PC-9 (cell line): ENCODE data around the gene CBX2. TPM values are rescaled to one million over a fixed set of nuclear protein-coding genes. Genes with fewer than 3 reads are reported as not detected.

Experiments
- BruUV-seq: library from RNA; stranded (reverse); fragments of 400-500 nt; replicated peaks from 2 replicates; lab custom pipeline; 2021; lab: Mats Ljungman, UMichigan
- CTCF ChIA-PET: fragments of 300-600 bp; sonication (Branson Sonifier 250); formaldehyde crosslinking; loops from one replicate; lab custom pipeline; 2022; ENCODE audit warnings: antibody characterized with exemption; lab: Charles Lee
- POLR2A ChIA-PET: fragments of 300-600 bp; sonication (Branson Sonifier 250); formaldehyde crosslinking; loops from one replicate; lab custom pipeline; 2022; ENCODE audit warnings: antibody characterized with exemption; ENCODE audit not compliant: unreplicated experiment; lab: Charles Lee
- DNase-seq, 2 experiments: peaks; one replicate each; pipeline versions ENCODE4 v3.0.0 to v3.0.0-alpha.2; 2015 to 2022; ENCODE audit warnings: mixed read lengths in 1 of 2
- H2AFZ ChIP-seq: fragments of 200-600 bp; sonication (generic); 2 replicates; pipeline ENCODE4 v1.8.1; 2017; ENCODE audit warnings: antibody characterized with exemption
- H3F3A ChIP-seq: fragments of 200-600 bp; sonication (generic); 2 replicates; pipeline ENCODE4 v1.8.1; 2017; ENCODE audit warnings: antibody characterized with exemption, mild to moderate bottlenecking, low read depth; ENCODE audit not compliant: insufficient read depth
- H3K27ac ChIP-seq: fragments of 200-600 bp; sonication (generic); 2 replicates; pipeline ENCODE4 v1.6.1; 2016; ENCODE audit warnings: mixed run types
- H3K27me3 ChIP-seq: fragments of 200-600 bp; sonication (generic); 2 replicates; pipeline ENCODE4 v1.6.1; 2016; ENCODE audit warnings: low read depth, mixed run types; ENCODE audit not compliant: insufficient read depth
- H3K36me3 ChIP-seq: fragments of 200-600 bp; sonication (generic); 2 replicates; pipeline ENCODE4 v1.6.1; 2016; ENCODE audit warnings: low read depth, mixed run types
- H3K4me1 ChIP-seq: fragments of 200-600 bp; sonication (generic); replicated peaks from 2 replicates; pipeline ENCODE4 v1.6.1; 2016; ENCODE audit warnings: mixed run types; ENCODE audit not compliant: insufficient read depth
- H3K4me2 ChIP-seq: fragments of 200-600 bp; sonication (generic); 2 replicates; pipeline ENCODE4 v1.6.1; 2017; ENCODE audit warnings: mixed run types
- H3K4me3 ChIP-seq: fragments of 200-600 bp; sonication (generic); 2 replicates; pipeline ENCODE4 v1.6.1; 2016; ENCODE audit warnings: mixed run types
- H3K79me2 ChIP-seq: fragments of 200-600 bp; sonication (generic); 2 replicates; pipeline ENCODE4 v1.6.1; 2017; ENCODE audit warnings: low read depth, mixed run types
- H3K9me2 ChIP-seq: fragments of 200-600 bp; sonication (generic); 2 replicates; pipeline ENCODE4 v1.8.1; 2017; ENCODE audit warnings: mild to moderate bottlenecking; ENCODE audit not compliant: insufficient read depth
- H3K9me3 ChIP-seq: fragments of 200-600 bp; sonication (generic); 2 replicates; pipeline ENCODE4 v1.8.1; 2016; ENCODE audit warnings: low read depth; ENCODE audit not compliant: insufficient read depth
- H4K20me1 ChIP-seq: fragments of 200-600 bp; sonication (generic); 2 replicates; pipeline ENCODE4 v1.8.1; 2017; ENCODE audit not compliant: insufficient read depth
- EZH2 ChIP-seq: fragments of 200-600 bp; sonication (generic); IDR thresholded peaks from 2 replicates; pipeline ENCODE4 v1.8.0; 2017; ENCODE audit warnings: antibody characterized with exemption, low read depth
- intact Hi-C: fragments of 100-400 bp; cut with micrococcal nuclease; formaldehyde crosslinking; loops from one replicate; pipeline ENCODE4 v1.10.0; 2022; ENCODE audit not compliant: unreplicated experiment
- total RNA-seq: library from RNA; stranded (reverse); gene quantifications from 2 replicates; pipeline ENCODE4 v1.2.3, GENCODE V29; 2021
- TF ChIP-seq, protein P1 (sequence below): fragments of 200-600 bp; sonication (generic); conservative IDR thresholded peaks from 2 replicates; pipeline ENCODE4 v1.6.1; 2017; ENCODE audit warnings: mixed run types, antibody characterized with exemption, mild to moderate bottlenecking, moderate library complexity

Gene CBX2
- total RNA-seq, 1 experiment from 2014 or later, result 32.6 TPM

DNA sequence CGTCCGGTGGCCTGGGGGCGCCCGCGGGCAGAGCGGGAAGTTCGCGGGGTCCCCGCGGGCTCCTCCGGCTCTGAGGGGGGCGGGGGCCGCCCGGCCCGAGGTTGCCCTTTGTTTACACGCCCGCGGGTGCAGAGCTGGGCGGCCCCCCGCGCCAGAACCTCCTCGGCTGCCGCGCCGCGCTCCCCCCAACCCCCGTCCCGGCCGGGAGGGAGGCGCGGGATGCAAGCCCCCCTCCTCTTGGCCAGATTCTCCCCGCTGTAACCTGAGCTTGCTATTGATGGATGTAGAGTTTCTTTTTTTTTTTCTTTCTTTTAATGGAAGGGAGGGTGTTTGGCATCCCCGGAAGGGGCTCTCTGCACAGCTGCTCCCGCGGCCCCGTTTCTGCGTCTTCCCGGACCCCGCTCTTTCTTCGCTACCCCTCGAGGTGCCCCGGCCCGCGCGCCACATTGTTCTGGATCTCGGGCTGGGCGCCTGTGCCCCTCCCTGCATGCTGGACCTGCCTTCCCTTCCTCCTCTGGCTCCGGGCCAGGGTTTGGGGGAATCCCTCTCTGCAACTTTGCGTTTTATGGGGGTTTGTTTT, 646 bp downstream of the CBX2 start:
- CTCF ChIA-PET, result interaction anchor here (0.6 to 1.2 kb wide), 2 partner anchors 67 to 137 kb away, joined by 3 to 5 read pairs; no protein-coding TSS in a partner anchor
- Histone ChIP-seq H3K79me2 (peaks cover 16% of the 10 kb centered on the region; the same call in 1 of the 2 replicates), H3K9me2 (no peaks in the 10 kb centered on the region), H3K36me3 (no peaks in the 10 kb centered on the region), H3K4me1 (peaks cover 19% of the 10 kb centered on the region), H3K4me3 (peak overlapping the region; percentile 66), H4K20me1 (no peaks in the 10 kb centered on the region), H3K27ac (no peak overlapping the region), H3K27me3 (no peaks in the 10 kb centered on the region), H3F3A (peaks cover 7% of the 10 kb centered on the region; the same call in 1 of the 2 replicates), H2AFZ (no peak overlapping the region), H3K4me2 (peak overlapping the region; percentile 87), H3K9me3 (no peaks in the 10 kb centered on the region)
- intact Hi-C loops, result no loop called here
- TF ChIP-seq, protein P1, sequence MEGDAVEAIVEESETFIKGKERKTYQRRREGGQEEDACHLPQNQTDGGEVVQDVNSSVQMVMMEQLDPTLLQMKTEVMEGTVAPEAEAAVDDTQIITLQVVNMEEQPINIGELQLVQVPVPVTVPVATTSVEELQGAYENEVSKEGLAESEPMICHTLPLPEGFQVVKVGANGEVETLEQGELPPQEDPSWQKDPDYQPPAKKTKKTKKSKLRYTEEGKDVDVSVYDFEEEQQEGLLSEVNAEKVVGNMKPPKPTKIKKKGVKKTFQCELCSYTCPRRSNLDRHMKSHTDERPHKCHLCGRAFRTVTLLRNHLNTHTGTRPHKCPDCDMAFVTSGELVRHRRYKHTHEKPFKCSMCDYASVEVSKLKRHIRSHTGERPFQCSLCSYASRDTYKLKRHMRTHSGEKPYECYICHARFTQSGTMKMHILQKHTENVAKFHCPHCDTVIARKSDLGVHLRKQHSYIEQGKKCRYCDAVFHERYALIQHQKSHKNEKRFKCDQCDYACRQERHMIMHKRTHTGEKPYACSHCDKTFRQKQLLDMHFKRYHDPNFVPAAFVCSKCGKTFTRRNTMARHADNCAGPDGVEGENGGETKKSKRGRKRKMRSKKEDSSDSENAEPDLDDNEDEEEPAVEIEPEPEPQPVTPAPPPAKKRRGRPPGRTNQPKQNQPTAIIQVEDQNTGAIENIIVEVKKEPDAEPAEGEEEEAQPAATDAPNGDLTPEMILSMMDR, result no peak
- TF ChIP-seq EZH2, result no peak
- POLR2A ChIA-PET, result interaction anchor here (0.6 kb wide), 2 partner anchors 22 to 938 kb away, joined by 3 to 4 read pairs; partner anchors contain the start of gene USP36
- no TSS peak for BruUV-seq
- DNase-seq, result peak in 1 of 2 experiments; percentile 18

DNA sequence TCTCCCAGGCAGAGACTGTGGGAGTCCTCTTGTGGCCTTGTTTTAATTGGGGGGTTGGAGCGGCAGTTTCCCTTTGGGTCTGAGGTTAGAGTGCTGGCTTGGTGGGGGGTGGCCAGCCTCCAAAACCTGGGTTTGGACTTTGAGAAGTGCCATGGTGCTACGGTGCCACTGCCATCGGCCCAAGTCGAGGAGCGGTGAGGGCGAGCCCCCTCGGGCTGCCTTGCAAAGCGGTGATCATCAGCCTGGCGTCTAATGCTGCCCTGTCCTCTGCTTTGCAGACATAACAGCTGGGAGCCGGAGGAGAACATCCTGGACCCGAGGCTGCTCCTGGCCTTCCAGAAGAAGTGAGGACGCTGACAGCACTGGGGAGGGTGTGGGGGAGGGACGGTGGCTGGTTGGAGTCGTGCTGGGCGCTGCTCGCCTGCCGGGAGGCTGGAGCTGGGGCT, 1.2 kb downstream of the CBX2 start:
- H3K27me3 ChIP-seq, result no peaks in the 10 kb centered on the region
- no peak overlapping the region for H3K27ac ChIP-seq
- intact Hi-C loops, result no loop called here
- TF ChIP-seq, protein P1, result no peak
- no peak for TF ChIP-seq EZH2
- peak overlapping the region; percentile 87 for H3K4me2 ChIP-seq
- DNase-seq, result no peak
- BruUV-seq, result TSS peak; percentile 38
- H3F3A ChIP-seq, result peaks cover 7% of the 10 kb centered on the region; the same call in 1 of the 2 replicates
- H3K36me3 ChIP-seq, result no peaks in the 10 kb centered on the region
- peak overlapping the region; percentile 66; the same call in 1 of the 2 replicates for H3K4me3 ChIP-seq
- peaks cover 19% of the 10 kb centered on the region for H3K4me1 ChIP-seq
- H2AFZ ChIP-seq, result no peak overlapping the region
- H3K9me3 ChIP-seq, result no peaks in the 10 kb centered on the region
- CTCF ChIA-PET, result interaction anchor here (0.5 to 1.2 kb wide), 3 partner anchors 66 to 183 kb away, joined by 3 to 5 read pairs (median 4); no protein-coding TSS in a partner anchor
- H3K79me2 ChIP-seq, result peaks cover 16% of the 10 kb centered on the region; the same call in 1 of the 2 replicates
- H3K9me2 ChIP-seq, result no peaks in the 10 kb centered on the region
- POLR2A ChIA-PET, result no interaction called here
- H4K20me1 ChIP-seq, result no peaks in the 10 kb centered on the region

GRCh38 chr17:79779661-79780365, 1.9 kb downstream of the CBX2 start:
- POLR2A ChIA-PET, result no interaction called here
- Histone ChIP-seq H3K27ac (no peak overlapping the region), H2AFZ (no peak overlapping the region), H3F3A (peaks cover 7% of the 10 kb centered on the region; the same call in 1 of the 2 replicates), H3K9me2 (no peaks in the 10 kb centered on the region), H3K79me2 (peaks cover 16% of the 10 kb centered on the region; the same call in 1 of the 2 replicates), H3K4me3 (no peak overlapping the region), H3K27me3 (no peaks in the 10 kb centered on the region), H3K9me3 (no peaks in the 10 kb centered on the region), H3K36me3 (no peaks in the 10 kb centered on the region), H3K4me2 (peak overlapping the region; percentile 87; the same call in 1 of the 2 replicates), H4K20me1 (no peaks in the 10 kb centered on the region), H3K4me1 (peaks cover 19% of the 10 kb centered on the region)
- no TSS peak for BruUV-seq
- TF ChIP-seq EZH2, result no peak
- TF ChIP-seq, protein P1, result no peak
- no peak for DNase-seq
- intact Hi-C loops, result no loop called here
- CTCF ChIA-PET, result interaction anchor here (0.5 to 1.2 kb wide), 2 partner anchors 66 to 183 kb away, joined by 4 to 5 read pairs; no protein-coding TSS in a partner anchor
